HG03045 (cell line): ENCODE measurements around the gene R3HDM2.

Source experiments
- ATAC-seq: cut with Tn5 transposase; IDR thresholded peaks from one replicate; pipeline ENCODE4 v1.9.1; 2021; ENCODE audit warnings: mild to moderate bottlenecking, moderate library complexity; ENCODE audit not compliant: unreplicated experiment

The R3HDM2 gene

GRCh38 chr12:57430931-57431566 is at the start of gene R3HDM2:
TSS of gene R3HDM2 (minus strand) at chr12:57431043. CDS start at chr12:57310428, 120,615 bp downstream.
- peak; percentile 94 for ATAC-seq

GRCh38 chr12:57479376-57480115 is 48.7 kb upstream of the R3HDM2 start, which contains the start of gene ARHGAP9:
TSS of gene ARHGAP9 (minus strand) at chr12:57479866. CDS start at chr12:57479406, 460 bp downstream.
- ATAC-seq: no peak

- ATAC-seq: no peak
These were observed 48.2 kb upstream of the R3HDM2 start for GRCh38 chr12:57479043-57479375.

- ATAC-seq: peak; percentile 34
These were observed 47.2 kb upstream of the R3HDM2 start for GRCh38 chr12:57477710-57478681.

GRCh38 chr12:57476993-57477709 is 46.3 kb upstream of the R3HDM2 start:
- ATAC-seq: no peak

- ATAC-seq: no peak
These were observed 45.5 kb upstream of the R3HDM2 start for GRCh38 chr12:57476162-57476992.

GRCh38 chr12:57475271-57476161 is 44.7 kb upstream of the R3HDM2 start:
- no peak for ATAC-seq

- no peak for ATAC-seq
These were observed 44.0 kb upstream of the R3HDM2 start for GRCh38 chr12:57474862-57475261.

- ATAC-seq: no peak
These were observed 43.6 kb upstream of the R3HDM2 start for GRCh38 chr12:57474430-57474829.

GRCh38 chr12:57473886-57474285 is 43.0 kb upstream of the R3HDM2 start:
- no peak for ATAC-seq

- no peak for ATAC-seq
These were observed 42.5 kb upstream of the R3HDM2 start for GRCh38 chr12:57473392-57473791.

GRCh38 chr12:57472391-57472790 is 41.5 kb upstream of the R3HDM2 start:
- ATAC-seq: no peak

- no peak for ATAC-seq
These were observed 40.8 kb upstream of the R3HDM2 start for GRCh38 chr12:57471661-57472060.

- ATAC-seq: no peak
These were observed 40.3 kb upstream of the R3HDM2 start for GRCh38 chr12:57470970-57471656.

GRCh38 chr12:57470286-57470969 is 39.6 kb upstream of the R3HDM2 start:
- no peak for ATAC-seq

GRCh38 chr12:57469296-57470164 is 38.7 kb upstream of the R3HDM2 start:
- ATAC-seq: no peak

- no peak for ATAC-seq
These were observed 37.1 kb upstream of the R3HDM2 start for GRCh38 chr12:57467915-57468314.
